Neural progenitor cell (in vitro differentiated cells): ENCODE measurements around the gene ENPEP.

Experiments used
- CTCF ChIP-seq: fragments of 200-600 bp; sonication (generic); IDR thresholded peaks from 2 replicates; pipeline ENCODE4 v1.5.1; 2017; ENCODE audit warnings: antibody characterized with exemption, mild to moderate bottlenecking
- EZH2 ChIP-seq: fragments of 200-600 bp; sonication (generic); IDR thresholded peaks from 2 replicates; pipeline ENCODE4 v1.6.1; 2017; ENCODE audit warnings: antibody characterized with exemption, mild to moderate bottlenecking, moderate library complexity
- EZH2phosphoT487 ChIP-seq: fragments of 200-600 bp; sonication (generic); IDR thresholded peaks from 2 replicates; pipeline ENCODE4 v1.6.1; 2017; ENCODE audit warnings: antibody characterized with exemption

GRCh38 chr4:110477836-110478235 is 1.9 kb downstream of the ENPEP start:
- TF ChIP-seq CTCF (no peak), EZH2phosphoT487 (no peak), EZH2 (no peak)
